CD4-positive, alpha-beta T cell treated with Interleukin-15 for 4 hours (primary cell): ENCODE results near the gene DBET.
"Not testable (repeated sequence)": the region's sequence is repeated elsewhere in the genome, so short reads cannot be mapped to it uniquely, and the experiment has no call there.

Experiments
- DNase-seq: peaks from one replicate; pipeline ENCODE4 v3.0.0-alpha.2; 2020; ENCODE audit warnings: low spot score

The DBET gene

GRCh38 chr4:190064342-190064741, at the start of gene DBET:
DBET (plus strand) TSS chr4:190064502.
- DNase-seq, result not testable (repeated sequence)

DNA sequence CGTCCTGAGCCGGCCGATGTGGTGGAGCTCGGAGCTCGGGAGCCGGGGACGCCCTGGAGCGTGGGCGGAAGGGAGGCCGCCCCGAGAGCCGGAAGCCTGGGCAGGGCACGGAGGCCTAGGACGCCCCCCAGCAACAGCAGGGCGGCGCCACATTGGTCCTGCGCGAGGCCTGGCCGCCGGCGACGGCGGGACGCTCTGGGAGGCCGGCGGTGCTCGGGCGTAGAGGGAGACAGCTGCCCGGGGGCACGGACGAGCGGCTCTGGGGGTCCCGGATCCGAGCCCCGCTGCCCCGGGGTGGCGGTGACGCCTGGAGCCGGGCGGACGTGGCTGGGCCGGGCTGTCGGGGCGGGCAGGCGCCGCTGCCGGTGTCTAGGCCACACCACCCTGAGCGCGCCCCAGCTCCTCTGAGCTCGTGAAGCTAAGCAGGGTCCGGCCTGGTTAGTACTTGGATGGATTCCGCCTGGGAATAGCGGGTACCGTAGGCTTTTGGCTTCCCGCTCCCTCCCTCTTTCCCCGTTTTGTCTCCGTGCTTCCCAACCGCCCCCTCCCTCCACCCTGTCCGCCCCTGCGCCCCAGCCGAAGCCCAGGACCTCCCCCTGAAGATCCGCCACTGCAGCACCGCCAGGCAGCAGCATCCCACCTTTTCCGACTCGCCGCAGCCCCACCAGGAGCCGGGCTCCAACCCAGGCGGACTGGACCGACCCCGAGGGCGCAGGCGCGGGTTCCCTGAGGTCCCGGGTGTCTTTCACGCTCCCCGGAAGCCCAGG, 49.3 kb upstream of the DBET start:
- no peak for DNase-seq

DNA sequence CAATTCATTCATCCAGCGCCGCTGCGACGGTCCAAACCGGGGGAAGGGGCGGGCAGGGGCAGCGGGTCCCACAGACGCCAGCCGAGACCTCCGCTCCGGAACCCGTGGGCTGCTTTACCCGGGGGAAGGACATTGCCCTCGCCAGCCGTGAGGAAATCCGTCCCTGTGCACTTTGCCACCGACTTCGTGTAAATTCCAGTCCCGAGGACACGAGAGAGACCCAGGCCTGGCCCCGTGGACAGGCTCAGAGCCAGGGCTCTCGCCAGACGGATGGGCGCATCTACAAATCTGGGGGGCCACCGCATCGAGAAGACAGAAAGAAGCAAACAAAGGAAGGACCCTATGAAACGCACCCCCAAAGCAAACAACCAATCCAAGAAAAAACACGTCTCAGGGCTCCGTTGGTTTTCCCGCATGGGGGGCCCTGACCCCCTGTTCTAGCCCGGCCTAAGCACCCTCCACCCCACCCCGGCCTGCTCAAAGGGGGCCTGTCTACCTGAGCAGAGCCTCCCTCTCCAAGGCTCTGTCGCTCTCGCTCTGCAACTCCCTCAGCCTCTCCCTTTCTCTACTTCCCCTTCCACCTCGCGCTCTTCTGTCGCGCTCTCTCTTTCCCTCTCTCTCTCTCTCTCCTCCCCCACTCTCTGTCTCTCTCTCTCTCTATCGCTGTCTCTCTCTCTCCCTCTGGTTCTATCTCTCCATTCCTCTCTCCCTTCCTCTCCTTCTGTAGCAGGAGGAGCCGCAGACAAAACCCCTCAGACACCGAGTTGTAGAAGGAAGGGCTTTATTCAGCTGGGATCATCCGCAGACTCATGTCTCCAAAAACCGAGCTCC, 48.5 kb upstream of the DBET start:
- DNase-seq, result no peak

GRCh38 chr4:190016369-190017289, 47.7 kb upstream of the DBET start:
- DNase-seq, result no peak

GRCh38 chr4:190017357-190018200, 46.7 kb upstream of the DBET start:
- no peak for DNase-seq

DNA sequence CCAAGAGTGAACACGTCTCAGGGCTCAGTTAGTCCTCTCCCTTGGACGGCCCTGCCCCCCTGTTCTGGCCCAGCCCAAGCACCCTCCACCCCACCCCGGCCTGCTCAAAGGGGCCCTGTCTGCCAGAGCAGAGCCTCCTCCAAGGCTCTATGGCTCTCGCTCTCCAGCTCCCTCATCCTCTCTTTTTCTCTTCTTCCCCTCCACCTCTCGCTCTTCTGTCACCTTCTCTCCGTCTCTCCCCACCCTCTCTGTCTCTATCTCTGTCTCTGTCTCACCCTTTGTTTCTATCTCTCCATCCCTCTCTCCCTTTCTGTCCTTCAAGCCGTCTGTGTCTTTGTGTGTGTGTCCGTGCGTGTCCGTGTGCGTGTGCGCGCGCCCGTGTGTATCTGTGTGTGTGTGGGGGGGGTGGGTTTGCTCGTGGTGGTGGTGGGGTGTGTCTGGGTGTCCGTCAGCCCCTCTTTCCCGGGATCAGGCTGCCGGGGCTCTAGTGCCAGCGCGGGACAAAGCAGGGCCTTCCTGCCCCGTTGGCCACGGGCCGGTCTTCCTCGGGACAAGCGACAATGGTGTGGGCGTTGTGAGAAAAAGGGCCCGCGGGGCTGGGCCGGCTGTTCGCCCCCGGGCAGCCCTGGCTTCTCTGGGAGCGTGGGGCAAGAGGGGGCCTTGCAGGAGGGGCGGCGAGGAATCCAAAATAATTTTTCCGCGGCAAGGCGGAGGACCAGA, 45.9 kb upstream of the DBET start:
- DNase-seq, result no peak

GRCh38 chr4:190019023-190019858, 45.1 kb upstream of the DBET start:
- DNase-seq, result no peak

GRCh38 chr4:190019859-190020463, 44.3 kb upstream of the DBET start:
- not testable (repeated sequence) for DNase-seq

GRCh38 chr4:190020790-190021717, 43.2 kb upstream of the DBET start:
- DNase-seq, result no peak

GRCh38 chr4:190021973-190022372, 42.3 kb upstream of the DBET start:
- not testable (repeated sequence) for DNase-seq

DNA sequence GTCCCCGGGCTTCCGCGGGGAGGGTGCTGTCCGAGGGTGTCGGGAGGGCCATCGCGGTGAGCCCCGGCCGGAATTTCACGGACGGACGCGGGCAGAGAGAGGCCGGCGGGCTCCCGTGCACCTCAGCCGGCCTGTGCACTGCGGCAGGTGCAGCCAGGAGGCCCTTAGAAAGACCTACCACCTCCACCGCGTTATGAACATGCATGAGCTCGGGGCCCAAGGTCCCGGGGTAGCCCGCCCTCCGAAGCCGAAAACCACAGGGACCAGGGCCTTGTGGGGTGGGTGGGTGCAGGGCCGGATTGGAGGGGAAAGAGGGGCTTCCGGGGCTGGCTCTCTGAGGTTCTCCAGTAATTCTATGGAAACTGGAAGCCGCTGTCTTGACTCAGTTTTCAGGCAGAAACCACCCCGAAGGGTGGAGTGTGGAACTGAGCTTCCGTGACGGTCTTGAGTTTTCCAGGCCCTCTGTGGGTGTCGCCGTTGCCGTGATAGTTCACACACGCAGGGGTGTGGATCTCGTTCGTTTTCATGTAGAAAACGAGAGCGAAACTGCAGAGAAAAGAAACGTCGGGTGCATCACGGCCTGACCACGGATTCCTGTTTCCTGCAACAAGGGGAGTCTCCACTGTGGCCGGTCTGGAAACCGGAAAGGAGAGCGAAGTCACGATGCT, 41.6 kb upstream of the DBET start:
- DNase-seq, result not testable (repeated sequence)

DNA sequence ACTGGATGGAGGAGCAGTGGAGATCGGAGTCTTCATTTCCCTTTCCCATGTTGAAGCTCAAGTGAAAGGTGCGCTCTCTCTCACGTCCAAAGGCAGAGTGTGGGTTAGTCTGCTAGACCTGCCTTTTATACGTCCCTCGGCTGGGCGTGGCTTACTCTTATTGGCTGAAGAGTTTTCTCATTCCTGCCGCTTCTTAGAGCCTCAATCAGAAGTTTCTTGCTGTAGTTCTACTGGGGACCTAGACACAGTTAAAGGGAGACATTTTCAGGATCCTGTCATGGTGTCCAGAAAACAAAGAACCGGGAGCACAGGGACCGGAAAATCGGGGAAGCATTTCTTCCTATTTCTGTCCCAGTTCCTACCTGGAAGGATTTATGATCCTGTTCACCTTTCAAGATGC, 37.1 kb upstream of the DBET start, which contains the start of gene FRG2:
TSS of gene FRG2 (minus strand) at position 101 of the 400 bp plus-strand sequence. CDS start at position 49, 52 bp downstream.
- not testable (repeated sequence) for DNase-seq

- DNase-seq, result not testable (repeated sequence)
Measured at GRCh38 chr4:190031264-190031663, 33.0 kb upstream of the DBET start.

- DNase-seq, result peak; percentile 31
Measured at GRCh38 chr4:190037704-190038388, 26.5 kb upstream of the DBET start.

DNA sequence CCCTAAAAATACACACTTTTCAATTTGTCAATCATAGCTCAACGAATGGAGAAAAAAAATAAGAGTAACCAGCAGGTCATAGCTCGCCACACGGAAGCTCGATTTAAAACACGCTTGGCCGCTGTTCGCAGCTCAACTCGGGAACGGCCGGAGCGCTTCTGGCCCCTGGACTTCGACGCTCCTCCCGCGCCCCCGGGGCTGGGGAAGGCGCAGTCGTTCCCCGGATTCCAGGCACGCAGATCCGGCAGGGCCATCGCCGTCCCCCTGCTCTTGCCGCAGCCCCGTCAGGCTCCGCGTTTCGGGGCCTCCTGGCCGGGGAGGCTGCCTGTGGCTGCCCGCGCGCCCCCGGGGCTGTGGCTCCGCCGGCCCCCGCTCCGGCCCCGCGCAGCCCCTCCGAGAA, 23.4 kb upstream of the DBET start:
- not testable (repeated sequence) for DNase-seq

DNA sequence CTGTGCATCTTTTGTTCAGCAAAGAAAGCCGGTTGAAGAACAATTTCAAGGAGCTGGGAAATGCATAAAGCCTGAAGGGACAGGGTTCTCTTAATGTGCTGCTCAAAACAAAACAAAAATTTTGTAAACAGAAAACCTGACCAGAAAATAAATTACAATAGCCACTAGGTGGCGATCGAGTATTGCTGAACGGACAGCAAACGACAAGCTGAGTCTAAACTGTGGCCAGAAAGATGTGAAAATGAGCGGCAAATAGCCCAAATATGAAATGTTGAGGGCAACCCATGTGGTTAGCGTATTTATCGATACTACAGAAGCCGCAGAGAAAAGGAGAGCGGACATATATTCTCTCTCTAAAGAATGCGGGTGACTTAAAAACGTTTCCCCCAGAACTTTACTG, 16.7 kb upstream of the DBET start:
- not testable (repeated sequence) for DNase-seq
